K562 (cell line): ENCODE data around the gene NIPAL3. TPM values are rescaled to one million over a fixed set of nuclear protein-coding genes. Genes with fewer than 3 reads are reported as not detected.
A peak's percentile ranks its signal among the peaks of the same experiment; 100 is the strongest.

ENCODE experiments used
- ARID2 ChIP-seq: fragments of 450-650 bp; IDR thresholded peaks from 2 replicates; pipeline ENCODE4 v1.6.1; 2017; ENCODE audit warnings: antibody characterized with exemption, mild to moderate bottlenecking
- ATF1 ChIP-seq, 2 experiments: fragments of 450-650 bp in 1 of 2; IDR thresholded peaks; 2 replicates each; pipeline ENCODE4 v1.6.1; 2016; ENCODE audit warnings: missing compliant biosample characterization in 1 of 2, missing genetic modification characterization in 1 of 2
- ATF7 ChIP-seq: fragments of 450-650 bp; IDR thresholded peaks from 2 replicates; pipeline ENCODE4 v1.7.1; 2014; ENCODE audit warnings: mild to moderate bottlenecking, moderate library complexity
- CBX5 ChIP-seq: IDR thresholded peaks from 2 replicates; pipeline ENCODE4 v1.6.1; 2014; ENCODE audit warnings: low read depth, borderline replicate concordance
- EP400 ChIP-seq: fragments of 450-650 bp; IDR thresholded peaks from 2 replicates; pipeline ENCODE4 v1.6.1; 2017; ENCODE audit warnings: antibody characterized with exemption, mild to moderate bottlenecking, moderate library complexity
- GABPB2 ChIP-seq: fragments of 250-450 bp; sonication (Bioruptor Pico); conservative IDR thresholded peaks from 2 replicates; pipeline ENCODE4 v1.5.1; 2021; ENCODE audit warnings: mild to moderate bottlenecking
- HDAC1 ChIP-seq, 2 experiments: fragments of 450-650 bp; IDR thresholded peaks; 2 replicates each; pipeline ENCODE4 v1.6.1; 2016 to 2017; ENCODE audit warnings: inconsistent platforms in 1 of 2, mild to moderate bottlenecking in 1 of 2, moderate library complexity in 1 of 2
- HMG20A ChIP-seq: fragments of 450-650 bp; formaldehyde crosslinking; conservative IDR thresholded peaks from 2 replicates; pipeline ENCODE4 v1.4.0; 2020; ENCODE audit warnings: mild to moderate bottlenecking, mixed read lengths
- IFI16 ChIP-seq: fragments of 250-450 bp; sonication (Bioruptor Pico); IDR thresholded peaks from 2 replicates; pipeline ENCODE4 v2.1.2; 2022; ENCODE audit warnings: mild to moderate bottlenecking, inconsistent platforms
- KDM1A ChIP-seq, 2 experiments: fragments of 450-650 bp; IDR thresholded peaks; 2 replicates each; pipeline ENCODE4 v1.6.1; 2016; ENCODE audit warnings: mild to moderate bottlenecking in 2 of 2
- MAFG ChIP-seq: fragments of 450-650 bp; conservative IDR thresholded peaks from 2 replicates; pipeline ENCODE4 v1.6.1; 2016; ENCODE audit warnings: missing genetic modification characterization, missing compliant biosample characterization
- NCOA4 ChIP-seq: fragments of 450-650 bp; IDR thresholded peaks from 2 replicates; pipeline ENCODE4 v1.6.1; 2018; ENCODE audit warnings: mild to moderate bottlenecking; ENCODE audit not compliant: partially characterized antibody
- PRPF4 ChIP-seq: fragments of 200-400 bp; formaldehyde crosslinking; IDR thresholded peaks from one replicate; pipeline ENCODE4 v1.6.1; 2017; ENCODE audit warnings: low read length, low read depth, mild to moderate bottlenecking; ENCODE audit not compliant: insufficient read depth, poor library complexity, severe bottlenecking
- RBM25 ChIP-seq: fragments of 200-400 bp; formaldehyde crosslinking; IDR thresholded peaks from 2 replicates; pipeline ENCODE4 v1.6.1; 2018; ENCODE audit warnings: low read length, low read depth, moderate library complexity; ENCODE audit not compliant: severe bottlenecking
- SIRT6 ChIP-seq: IDR thresholded peaks from one replicate; pipeline ENCODE4 v1.6.1; 2012; ENCODE audit warnings: low read depth, mild to moderate bottlenecking, control low read depth, inconsistent platforms, low read length, moderate library complexity
- SRSF1 ChIP-seq: fragments of 200-400 bp; formaldehyde crosslinking; IDR thresholded peaks from 2 replicates; pipeline ENCODE4 v1.6.1; 2017; ENCODE audit warnings: mild to moderate bottlenecking, low read depth, low read length, moderate library complexity
- WHSC1 ChIP-seq: IDR thresholded peaks from one replicate; pipeline ENCODE4 v1.6.1; 2012; ENCODE audit warnings: low read length, control low read depth, inconsistent platforms
- ZBTB1 ChIP-seq: sonication (generic); formaldehyde crosslinking; IDR thresholded peaks from 2 replicates; pipeline ENCODE4 v1.8.1; 2023; ENCODE audit warnings: missing genetic modification reagents, low read depth, mild to moderate bottlenecking, borderline replicate concordance
- polyA plus RNA-seq, 8 experiments: library from polyadenylated mRNA; depleted of rRNA in 4 of 8; stranded (reverse) in 5 of 8; unstranded in 3 of 8; fragments of >200 nt; fragmentation: Nextera tagmentation in 2 of 8; fragmentation: Illumina TruSeq in 1 of 8; extraction: Ambion mirVana in 2 of 8; extraction: Trizol in 1 of 8; gene quantifications; 2 replicates each; pipeline versions ENCODE4 v1.2.1 to v1.2.3, GENCODE V29; 2011 to 2014; ENCODE audit warnings: inconsistent platforms in 1 of 8, missing spikeins in 1 of 8
- total RNA-seq, 7 experiments: library from RNA; depleted of rRNA in 6 of 7; stranded (reverse); fragments of >200 nt in 6 of 7; fragmentation: Illumina TruSeq in 2 of 7; extraction: Trizol in 2 of 7; gene quantifications; 2 replicates each; pipeline versions ENCODE4 v1.2.1 to v1.2.3, GENCODE V29; 2011 to 2021; ENCODE audit warnings: low replicate concordance in 1 of 7
- TF ChIP-seq, protein P1 (sequence below): fragments of 150-350 bp; conservative IDR thresholded peaks from 2 replicates; pipeline ENCODE4 v1.6.1; 2014; ENCODE audit warnings: low read length
- TF ChIP-seq, protein P2 (sequence below), 2 experiments: fragments of 450-650 bp in 1 of 2; IDR thresholded peaks; 2 replicates each; pipeline ENCODE4 v1.6.1; 2011 to 2017; ENCODE audit warnings: low read depth in 2 of 2, antibody characterized with exemption in 1 of 2, borderline replicate concordance in 1 of 2, low read length in 1 of 2, mild to moderate bottlenecking in 1 of 2, mixed read lengths in 1 of 2; ENCODE audit not compliant: control insufficient read depth in 1 of 2
- TF ChIP-seq, protein P3 (sequence below): fragments of 450-650 bp; IDR thresholded peaks from 2 replicates; pipeline ENCODE4 v1.6.1; 2016; ENCODE audit warnings: low read depth, mild to moderate bottlenecking, moderate library complexity

The NIPAL3 gene
- total and polyA plus RNA-seq, 9 of the 15 experiments (the other 6 are each of a cell fraction or from before 2014, with no cell fraction given): 10.5 to 26.3 (median 16.0) TPM

DNA sequence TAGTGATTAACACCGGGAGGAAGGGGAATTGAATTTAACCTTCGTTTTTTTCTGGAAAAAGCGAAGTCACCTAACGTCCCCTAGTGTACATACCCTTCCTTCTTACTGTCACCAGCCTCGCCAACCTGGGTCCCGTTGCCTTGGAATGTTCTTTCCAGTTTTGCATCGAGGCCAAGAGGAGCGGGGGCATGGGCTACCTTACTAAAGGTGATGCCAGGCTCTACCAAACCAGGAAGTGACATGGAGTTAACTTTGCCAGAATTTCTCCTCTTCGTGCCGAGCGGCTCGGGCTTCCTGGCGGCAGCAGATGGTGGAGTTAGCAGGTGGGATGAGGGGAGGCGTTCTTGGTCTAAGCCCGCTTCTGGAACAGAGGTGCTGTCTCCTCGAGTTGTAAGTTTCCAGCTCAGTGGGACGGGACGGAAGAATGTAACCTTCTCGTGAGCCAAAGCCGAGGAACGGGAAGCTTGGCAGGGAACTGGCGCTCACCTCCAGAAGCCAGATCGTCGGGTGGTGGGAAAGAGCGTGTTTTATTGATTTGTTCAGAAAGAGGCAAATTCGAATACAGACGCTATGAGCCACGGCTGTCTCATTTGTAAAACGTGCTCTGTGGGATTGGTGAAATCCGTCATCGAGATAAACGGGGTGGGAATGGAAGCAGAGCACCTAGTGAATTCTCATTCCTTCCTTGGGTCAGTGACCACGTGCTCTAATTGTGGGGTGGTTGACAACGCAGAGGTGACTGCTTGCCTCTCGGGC lies 486 bp downstream of the NIPAL3 start (continued):
- TF ChIP-seq HDAC1 (IDR thresholded peaks at IDR 0.05) (peak in 1 of 2 experiments; percentile 23; a peak in 1 of 4 replicates), SIRT6 (no peak), GABPB2 (CRISPR knock-in tag) (no peak), WHSC1 (no peak), NCOA4 (no peak), IFI16 (CRISPR knock-in tag) (no peak), ARID2 (no peak), PRPF4 (no peak), ZBTB1 (peak; percentile 48; the same call in 1 of the 2 replicates), MAFG (tag) (no peak), KDM1A (IDR thresholded peaks at IDR 0.05) (no peak), ATF1 (CRISPR knock-in tag; IDR thresholded peaks at IDR 0.05) (no peak), ATF1 (tag; IDR thresholded peaks at IDR 0.05) (no peak), CBX5 (no peak), ATF7 (no peak), SRSF1 (no peak), HMG20A (CRISPR knock-in tag) (no peak), EP400 (peak; percentile 64; the same call in 1 of the 2 replicates), RBM25 (no peak)
- TF ChIP-seq, protein P1, sequence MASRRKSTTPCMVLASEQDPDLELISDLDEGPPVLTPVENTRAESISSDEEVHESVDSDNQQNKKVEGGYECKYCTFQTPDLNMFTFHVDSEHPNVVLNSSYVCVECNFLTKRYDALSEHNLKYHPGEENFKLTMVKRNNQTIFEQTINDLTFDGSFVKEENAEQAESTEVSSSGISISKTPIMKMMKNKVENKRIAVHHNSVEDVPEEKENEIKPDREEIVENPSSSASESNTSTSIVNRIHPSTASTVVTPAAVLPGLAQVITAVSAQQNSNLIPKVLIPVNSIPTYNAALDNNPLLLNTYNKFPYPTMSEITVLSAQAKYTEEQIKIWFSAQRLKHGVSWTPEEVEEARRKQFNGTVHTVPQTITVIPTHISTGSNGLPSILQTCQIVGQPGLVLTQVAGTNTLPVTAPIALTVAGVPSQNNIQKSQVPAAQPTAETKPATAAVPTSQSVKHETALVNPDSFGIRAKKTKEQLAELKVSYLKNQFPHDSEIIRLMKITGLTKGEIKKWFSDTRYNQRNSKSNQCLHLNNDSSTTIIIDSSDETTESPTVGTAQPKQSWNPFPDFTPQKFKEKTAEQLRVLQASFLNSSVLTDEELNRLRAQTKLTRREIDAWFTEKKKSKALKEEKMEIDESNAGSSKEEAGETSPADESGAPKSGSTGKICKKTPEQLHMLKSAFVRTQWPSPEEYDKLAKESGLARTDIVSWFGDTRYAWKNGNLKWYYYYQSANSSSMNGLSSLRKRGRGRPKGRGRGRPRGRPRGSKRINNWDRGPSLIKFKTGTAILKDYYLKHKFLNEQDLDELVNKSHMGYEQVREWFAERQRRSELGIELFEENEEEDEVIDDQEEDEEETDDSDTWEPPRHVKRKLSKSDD: no peak
- TF ChIP-seq, protein P2, sequence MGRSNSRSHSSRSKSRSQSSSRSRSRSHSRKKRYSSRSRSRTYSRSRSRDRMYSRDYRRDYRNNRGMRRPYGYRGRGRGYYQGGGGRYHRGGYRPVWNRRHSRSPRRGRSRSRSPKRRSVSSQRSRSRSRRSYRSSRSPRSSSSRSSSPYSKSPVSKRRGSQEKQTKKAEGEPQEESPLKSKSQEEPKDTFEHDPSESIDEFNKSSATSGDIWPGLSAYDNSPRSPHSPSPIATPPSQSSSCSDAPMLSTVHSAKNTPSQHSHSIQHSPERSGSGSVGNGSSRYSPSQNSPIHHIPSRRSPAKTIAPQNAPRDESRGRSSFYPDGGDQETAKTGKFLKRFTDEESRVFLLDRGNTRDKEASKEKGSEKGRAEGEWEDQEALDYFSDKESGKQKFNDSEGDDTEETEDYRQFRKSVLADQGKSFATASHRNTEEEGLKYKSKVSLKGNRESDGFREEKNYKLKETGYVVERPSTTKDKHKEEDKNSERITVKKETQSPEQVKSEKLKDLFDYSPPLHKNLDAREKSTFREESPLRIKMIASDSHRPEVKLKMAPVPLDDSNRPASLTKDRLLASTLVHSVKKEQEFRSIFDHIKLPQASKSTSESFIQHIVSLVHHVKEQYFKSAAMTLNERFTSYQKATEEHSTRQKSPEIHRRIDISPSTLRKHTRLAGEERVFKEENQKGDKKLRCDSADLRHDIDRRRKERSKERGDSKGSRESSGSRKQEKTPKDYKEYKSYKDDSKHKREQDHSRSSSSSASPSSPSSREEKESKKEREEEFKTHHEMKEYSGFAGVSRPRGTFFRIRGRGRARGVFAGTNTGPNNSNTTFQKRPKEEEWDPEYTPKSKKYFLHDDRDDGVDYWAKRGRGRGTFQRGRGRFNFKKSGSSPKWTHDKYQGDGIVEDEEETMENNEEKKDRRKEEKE (IDR thresholded peaks at IDR 0.05; ENCODE audit: borderline replicate concordance in 1 of 2, control insufficient read depth in 1 of 2, low read depth in 2 of 2, low read length in 1 of 2): no peak
- TF ChIP-seq, protein P3, sequence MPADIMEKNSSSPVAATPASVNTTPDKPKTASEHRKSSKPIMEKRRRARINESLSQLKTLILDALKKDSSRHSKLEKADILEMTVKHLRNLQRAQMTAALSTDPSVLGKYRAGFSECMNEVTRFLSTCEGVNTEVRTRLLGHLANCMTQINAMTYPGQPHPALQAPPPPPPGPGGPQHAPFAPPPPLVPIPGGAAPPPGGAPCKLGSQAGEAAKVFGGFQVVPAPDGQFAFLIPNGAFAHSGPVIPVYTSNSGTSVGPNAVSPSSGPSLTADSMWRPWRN: no peak
